ENCODE results near the gene GRIK4.

GRIK4 gene

DNA sequence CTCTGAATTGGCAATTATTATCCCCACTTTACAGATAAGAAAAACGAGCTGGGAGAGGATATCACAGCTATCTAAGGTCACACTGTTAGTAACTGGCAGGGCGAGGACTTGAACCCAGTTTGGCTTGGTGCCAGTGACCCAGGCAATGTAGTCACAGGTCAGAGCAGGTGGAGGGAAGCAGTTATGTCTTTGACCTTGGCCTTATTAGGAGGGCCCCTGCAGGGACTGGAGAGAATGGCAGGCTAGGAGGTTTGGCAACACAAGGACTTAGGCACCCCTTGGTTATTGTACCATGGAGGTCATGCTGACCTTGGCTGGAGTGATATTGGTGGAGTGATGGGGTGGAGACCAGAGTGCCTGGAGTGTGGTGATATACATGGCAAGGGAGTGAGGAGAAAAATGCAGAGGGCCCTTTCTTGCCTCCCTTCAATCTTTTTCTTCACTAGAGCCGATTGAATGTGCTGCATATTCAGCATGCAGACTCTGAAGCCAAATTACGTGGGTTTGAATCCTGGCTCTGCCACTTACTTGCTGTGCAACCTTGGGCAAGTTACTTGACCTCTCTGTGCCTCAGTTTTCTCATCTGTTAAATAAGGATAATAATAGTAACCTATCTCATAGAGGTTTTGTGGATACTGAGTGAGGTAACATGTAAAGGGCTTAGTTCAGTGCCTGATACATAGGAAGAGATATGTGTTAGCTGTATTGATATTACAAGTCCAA is 419.7 kb downstream of the GRIK4 start:
- DNase-seq: no peak

DNA sequence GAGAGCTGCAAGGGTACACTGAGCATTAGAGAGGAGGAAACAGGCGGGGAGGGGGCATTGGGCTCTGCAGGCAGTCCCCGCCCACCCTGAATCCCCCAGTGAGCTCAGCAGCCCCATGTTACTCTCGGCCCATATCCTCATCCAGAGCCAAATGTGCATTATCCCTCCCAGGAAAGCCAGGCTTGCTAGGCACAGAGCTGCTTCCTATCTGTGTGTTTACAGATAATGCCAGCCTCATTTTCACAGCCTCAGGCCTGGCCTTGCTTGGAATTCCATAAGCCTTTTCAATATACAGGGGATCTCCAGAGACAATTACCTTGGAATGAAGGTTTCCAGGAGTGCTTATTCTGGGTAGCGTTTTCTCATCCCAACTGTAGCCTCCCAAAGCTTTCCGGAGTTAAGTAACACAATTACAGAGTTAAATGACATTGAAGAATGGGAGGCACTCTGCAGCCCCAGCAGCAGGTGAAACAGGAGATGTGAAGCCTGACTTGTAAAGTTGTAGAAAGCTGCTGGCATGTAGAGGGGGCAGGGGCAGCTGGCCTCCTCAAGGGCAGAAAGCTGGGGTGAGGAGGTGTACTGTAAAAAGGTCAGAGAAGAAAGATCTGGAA is 420.9 kb downstream of the GRIK4 start:
- DNase-seq: no peak

DNA sequence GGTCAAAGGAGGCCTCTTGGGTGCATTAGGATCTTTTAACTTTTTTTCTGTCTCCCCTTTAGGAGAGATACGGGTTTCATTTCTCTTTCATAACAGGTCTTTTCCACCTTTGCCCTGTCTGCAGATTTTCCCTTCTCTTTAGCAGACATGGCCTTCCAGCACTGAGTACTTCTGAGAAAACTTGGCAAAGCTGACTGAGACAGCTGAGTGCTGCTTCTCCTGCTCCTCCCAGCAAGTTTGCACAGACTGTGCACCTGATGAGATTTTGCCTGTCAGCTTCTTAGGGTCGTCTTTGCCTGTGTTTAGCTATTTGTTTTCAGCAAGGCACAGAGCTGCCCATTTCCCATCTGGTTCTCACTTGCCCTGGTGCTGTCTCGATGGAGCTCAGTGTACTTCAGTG is 424.8 kb downstream of the GRIK4 start:
- no peak for DNase-seq

DNA sequence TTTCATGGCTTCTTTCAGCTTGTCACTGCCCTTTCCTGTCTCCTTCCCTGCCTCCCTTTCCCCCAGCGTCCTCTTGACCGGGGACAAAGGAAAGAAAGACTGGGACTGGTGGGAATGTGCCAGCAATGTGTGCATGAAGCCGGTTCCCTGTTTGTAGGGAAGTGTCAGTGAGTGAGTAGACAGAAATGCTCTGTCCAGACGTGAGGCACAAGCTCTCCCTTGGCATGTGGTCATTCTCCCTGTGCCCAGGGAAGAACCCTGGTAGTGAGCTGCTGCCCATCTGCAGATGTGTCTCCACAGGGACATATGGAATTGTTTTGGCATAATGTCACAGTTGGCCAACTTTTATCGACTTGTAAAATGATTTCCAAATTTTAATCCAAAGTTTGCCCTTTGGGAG is 426.0 kb downstream of the GRIK4 start:
- no peak for DNase-seq

DNA sequence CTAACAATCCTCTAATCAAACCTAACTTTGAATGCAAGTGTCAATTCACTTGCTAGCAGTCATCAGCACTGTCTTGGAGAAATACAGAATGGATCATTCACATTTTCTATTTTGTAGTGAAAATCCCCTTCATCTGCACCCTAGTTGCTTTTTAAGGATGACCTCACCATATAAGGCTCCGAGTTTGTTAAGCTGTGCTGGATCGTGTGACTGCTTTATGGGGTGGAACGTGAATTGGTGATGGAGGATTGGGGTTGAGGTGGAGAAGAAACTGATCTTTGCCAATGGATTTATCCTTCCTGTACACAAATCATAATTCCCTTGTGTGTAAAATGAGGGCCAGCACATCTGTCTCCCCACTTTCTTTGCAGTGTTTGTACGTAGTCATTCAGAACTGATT is 426.7 kb downstream of the GRIK4 start:
- DNase-seq: no peak

DNA sequence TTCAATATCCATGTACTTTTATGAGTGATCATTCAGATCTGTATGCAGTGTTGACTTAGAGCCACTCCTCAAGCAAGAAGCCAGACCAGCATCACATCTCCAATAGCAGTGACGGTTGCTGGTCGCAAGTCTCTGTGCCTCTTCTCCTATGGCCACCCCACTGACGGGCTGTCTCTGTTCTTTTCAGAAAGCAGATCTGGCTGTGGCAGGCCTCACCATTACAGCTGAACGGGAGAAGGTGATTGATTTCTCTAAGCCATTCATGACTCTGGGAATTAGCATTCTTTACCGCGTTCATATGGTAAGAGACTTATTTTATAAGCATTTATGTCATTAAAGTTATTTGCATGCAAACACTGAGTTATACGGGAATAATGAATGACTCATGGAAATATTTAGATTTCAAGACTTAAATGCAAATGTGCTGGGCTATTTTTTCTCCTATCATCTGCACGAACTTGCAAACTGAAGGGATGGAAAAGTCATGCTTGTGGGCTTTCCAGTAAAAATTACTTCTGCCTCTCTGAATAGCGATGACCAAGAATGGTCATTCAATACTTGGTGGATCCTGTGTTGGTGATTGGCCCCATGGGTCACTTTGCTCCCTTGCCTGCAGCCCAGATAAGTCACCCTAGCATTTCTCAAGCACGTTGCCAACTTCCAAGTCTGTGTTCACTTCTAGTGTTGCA is 428.8 kb downstream of the GRIK4 start:
- DNase-seq: no peak

DNA sequence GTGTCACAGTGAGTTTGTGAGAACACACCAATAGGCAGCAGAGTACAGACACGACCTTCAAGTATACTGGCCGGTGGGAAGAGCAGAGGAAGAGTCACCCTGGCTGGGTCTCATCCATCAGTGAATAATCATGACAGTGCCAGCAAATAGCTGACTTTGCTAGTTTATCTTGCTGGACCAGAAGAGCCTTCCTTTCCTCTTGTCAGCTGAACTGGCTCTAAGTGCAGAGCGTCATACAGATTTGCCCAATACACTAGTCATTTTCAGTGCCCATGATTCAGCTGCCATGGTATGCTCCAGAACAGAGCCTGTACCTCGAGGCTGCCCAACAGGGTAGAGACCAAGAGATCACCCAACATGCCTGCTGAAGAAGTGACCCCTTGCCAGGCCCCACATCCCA is 429.5 kb downstream of the GRIK4 start:
- no peak for DNase-seq

DNA sequence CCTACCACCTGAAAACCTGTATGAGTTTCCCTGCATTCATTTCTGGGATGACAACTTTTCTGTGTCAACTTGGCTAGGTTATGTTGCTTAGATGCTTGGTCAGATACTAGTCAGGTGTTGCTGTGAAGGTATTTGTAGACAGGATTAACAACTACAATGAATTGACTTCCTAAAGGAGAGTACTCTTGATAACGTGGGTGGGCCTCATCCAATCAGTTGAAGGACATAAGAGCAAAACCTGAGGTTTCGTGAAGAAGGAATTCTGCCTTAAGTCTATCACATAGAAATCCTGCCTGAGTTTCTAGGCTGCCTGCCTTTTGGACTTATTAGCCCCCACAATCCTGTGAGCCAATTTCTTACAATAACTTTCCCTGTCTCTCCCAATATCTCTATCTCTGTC is 431.2 kb downstream of the GRIK4 start:
- no peak for DNase-seq

DNA sequence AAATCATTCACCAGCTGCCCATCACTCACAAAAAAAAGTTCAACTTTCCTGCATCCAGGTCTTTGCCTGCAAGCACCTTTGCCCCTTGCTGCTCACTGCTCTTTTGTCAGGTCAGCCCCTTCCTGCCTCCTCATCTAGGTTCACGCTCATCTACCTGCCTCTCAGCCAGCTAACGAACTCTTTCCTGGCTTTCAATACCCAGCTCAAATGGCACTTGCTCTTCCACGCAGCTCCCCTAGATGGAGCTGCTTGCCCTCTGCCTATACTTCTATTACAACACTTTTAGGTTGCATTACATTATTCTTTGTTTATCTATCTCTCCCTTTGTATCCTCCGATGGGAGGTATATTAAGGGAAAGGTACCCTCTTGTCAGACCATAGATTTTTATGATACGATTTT is 433.5 kb downstream of the GRIK4 start:
- no peak for DNase-seq

DNA sequence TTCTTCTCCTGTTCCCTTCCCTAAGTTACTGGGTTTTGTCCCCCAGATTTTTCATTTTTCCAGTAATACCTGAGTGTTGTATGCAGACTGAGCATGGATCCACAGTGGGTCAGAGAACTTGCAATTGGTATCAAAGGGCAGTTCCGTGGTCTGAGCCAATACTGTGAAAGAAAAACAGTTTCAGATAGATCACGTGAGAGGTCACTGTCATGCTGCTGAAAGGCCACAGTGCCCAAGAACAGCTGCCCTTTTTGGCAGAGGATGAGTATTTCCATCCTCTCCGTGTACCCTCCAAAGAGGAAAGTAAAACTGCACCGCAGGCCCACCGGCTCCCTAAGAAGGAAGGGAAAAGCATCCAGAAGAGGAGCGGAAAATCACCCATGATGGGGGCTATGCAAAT is 439.3 kb downstream of the GRIK4 start:
- DNase-seq: no peak

DNA sequence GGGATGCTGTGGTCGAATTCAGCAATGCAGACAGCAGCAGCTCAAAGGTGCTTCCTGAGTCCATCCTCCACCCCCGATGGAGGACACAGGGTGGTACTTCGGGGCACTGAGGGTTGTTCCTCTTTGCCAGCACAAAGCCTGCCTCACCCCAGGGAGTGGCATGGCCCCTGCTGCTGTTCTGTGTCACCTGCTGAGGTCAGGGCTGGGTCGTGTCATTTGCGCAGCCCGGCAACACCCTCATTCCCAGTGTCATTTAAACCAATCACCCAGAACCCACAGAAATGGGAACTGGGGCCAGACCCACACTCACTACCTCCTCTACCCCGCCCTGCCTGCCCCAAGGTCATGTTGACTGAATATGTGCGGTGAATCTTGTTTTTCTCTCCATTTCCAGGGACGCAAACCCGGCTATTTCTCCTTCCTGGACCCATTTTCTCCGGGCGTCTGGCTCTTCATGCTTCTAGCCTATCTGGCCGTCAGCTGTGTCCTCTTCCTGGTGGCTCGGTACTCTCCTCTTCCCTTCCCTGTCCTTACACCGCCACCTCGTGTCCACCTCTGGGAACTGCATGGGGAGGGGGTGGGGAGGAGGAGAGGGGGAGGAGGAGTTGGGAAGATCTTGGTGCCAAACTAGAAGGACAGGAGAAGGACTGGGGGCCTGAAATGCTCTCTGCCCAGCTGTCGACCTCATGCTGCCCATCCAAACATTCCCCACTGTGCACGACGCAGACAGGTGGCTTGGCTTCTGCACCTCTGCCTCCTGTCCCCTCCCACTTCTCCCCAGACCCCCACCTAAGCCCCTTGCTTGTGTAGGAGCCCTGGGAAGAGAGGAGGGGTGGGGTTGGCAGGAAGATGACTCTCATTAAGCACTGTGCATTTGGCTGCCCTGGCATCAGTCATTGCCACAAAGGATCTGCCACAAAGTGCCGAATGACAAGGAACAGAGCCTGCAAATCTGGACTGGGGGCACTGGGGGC is 441.2 kb downstream of the GRIK4 start:
- peak; percentile 17 to 52 for DNase-seq

DNA sequence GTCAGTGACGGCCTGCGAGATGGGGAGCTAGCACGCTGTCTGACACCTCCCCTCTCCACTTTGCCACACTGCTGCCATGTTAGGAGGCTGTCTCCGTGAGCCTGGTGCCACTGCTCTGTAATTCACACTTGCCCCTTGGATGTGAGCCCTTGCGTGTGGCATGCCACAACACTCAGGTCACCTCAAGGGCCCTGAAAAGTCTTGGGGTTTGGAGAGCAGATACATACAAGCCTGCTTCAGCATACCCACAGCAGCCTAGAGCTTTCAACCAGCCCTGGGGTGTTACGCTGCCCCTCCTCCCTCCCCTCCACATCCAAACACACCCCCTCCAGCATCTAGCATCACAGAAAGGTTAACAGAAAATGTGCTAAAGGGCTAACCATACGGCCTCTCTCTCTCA is 442.8 kb downstream of the GRIK4 start:
- DNase-seq: no peak

DNA sequence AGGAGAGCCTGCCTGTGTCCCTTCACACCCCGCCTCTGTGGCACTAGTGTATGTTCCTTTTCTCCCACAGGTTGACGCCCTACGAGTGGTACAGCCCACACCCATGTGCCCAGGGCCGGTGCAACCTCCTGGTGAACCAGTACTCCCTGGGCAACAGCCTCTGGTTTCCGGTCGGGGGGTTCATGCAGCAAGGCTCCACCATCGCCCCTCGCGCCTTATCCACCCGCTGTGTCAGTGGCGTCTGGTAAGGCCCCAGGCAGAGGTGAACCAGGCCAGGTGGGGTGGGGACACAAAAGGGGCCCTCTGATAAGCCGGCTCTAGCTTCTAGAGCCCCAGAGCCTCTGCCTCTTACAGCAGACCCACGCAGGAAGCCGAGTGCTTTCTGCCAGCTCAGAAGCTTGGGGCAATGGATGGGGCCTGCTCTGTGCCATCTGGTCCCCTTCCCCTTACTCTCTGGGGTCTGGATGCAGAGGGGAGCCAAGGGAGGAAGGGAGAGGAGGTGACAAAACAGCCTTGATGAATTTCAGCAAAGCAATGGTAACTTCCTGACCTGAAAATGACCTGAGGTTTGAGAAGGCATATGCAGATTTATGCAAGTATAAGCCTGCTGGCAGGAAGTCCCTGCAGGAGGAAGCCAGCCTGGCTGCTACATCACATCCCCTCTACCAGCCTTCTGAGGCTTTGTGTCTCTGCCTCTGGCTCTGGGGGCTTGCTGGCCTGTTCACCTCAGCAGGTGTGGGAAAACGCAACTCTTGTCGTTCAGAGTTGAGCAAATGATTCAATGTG is 445.4 kb downstream of the GRIK4 start:
- DNase-seq: no peak

DNA sequence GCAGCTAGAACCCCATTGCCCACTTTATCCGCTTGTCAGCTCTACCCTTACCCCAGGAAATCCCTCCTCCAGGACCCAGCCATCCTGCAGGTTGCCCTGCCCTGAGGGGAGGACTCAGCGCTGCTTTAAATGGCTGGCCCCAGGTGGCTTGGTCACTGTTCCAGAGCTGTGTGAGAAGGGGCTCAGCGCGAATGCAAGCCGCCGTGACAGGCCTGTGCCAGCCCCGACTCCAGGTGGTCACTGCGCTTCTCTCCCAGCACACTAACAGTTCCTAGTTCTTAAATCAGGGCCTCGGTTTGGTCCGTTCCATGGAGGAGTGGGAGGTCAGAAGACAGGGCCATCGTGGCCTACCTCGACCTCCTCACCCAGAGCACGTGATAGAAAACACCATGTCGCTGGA is 446.6 kb downstream of the GRIK4 start:
- DNase-seq: no peak

DNA sequence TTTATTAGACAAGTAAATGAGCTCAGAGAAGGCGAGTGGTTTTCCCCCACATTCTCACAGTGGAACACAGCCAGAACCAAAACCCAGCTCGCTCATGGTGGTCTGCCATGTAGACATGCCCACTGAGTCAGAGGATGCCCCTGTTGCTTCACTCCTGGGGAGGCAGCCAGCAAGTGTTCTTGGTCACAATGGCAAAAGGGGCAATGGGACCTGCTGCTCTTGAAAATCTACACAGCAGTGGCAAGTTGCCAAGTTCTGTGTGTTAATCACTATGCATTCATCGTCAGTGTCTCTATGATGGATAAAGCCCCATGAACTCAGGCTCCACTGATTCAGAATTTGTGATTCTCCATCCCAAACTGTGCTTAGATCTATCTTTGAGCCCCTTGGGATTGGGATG is 447.6 kb downstream of the GRIK4 start:
- no peak for DNase-seq

DNA sequence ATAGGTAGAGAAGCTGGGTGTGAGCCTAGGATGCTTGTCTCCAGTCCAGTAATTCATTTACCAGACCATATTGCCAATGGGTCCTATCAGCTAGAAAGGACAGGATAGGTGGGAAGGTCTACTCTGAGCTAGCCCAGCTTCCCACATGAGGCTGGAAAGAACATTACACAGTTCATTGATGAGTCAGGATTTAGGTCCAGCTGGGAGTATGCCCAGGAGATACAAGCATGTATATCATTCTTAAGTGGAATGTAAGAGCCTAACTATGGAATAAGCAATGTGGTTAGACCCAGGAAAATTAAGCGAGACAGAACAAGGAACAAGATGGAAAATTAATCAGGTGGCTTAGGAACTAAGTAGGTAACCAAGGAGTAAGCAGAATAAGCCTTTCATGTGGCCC is 453.3 kb downstream of the GRIK4 start:
- DNase-seq: no peak

DNA sequence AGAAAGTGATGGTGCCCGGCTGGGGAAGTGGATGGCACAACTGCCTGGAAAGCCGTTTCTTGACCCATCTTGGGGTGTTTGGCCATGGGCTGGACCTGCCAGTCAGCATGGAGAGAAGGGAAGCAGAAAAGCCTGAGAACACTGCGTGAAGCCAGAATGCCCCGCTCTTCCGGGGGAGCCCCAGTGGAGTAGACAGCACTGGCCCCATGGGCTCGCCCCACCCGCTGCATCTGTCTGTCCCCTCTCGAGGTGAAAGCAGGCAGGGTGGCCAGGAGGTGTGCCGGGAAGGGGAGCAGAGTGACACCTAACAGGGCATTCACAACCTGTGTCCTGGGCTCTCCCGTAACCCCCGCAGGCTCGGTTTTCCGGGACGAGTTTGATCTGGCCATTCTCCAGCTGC is 455.3 kb downstream of the GRIK4 start:
- DNase-seq: no peak

DNA sequence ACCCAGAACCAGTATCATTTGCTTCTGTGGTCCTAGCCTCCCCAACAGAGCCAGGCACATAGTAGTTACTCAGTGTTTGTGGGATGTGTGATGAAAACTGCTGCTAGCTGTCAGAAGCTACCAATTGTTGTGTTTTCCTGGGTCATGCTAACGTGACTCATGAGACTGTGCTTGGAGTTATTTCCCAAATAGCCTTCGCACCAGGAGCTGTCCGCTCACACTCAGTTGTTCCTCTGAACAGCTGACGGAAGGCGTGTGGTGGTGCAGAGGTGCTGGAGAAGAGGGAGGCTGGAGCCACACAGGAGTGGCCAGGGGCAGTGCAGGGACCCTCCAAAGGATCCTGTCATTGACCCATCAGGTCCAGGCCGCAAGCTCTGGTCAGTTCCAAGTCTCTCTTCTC is 458.4 kb downstream of the GRIK4 start:
- no peak for DNase-seq

DNA sequence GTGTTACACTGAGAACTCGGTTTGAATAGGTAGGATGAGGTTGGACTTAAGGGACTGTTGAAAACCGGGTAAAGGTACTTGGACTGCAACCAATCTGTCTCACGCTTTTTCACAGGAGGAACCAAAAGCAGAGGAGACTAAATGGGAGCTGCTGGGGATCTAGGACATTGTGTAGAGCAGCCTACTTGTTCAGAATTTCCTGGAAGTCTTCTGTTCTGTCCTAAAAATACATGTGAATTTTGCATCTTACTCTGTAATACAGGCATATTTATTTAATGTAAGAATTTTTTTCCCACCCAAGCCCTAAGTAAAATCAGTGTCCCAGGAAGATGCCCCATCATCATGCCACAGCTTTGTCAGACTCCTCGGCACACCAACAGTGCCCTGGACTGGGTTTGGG is 460.3 kb downstream of the GRIK4 start:
- no peak for DNase-seq

DNA sequence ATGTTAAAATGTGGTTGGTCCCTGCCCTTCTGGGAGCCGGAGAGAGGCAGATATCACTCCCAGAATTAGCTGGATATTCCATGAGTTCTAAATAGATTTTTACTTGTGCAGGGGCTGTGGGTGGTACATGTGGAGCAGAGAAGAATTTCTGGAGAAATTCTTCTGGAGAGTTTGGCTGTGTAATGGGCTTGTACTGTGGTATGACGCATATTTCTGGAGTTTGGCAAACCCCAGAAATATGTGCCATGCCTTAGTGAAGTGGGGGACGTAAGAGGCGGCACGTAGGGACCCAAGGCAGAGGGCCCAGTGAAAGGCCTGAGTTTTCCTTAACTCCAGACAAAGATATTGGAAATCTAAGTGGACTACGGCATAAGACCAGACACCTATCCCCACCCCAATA is 461.1 kb downstream of the GRIK4 start:
- no peak for DNase-seq

DNA sequence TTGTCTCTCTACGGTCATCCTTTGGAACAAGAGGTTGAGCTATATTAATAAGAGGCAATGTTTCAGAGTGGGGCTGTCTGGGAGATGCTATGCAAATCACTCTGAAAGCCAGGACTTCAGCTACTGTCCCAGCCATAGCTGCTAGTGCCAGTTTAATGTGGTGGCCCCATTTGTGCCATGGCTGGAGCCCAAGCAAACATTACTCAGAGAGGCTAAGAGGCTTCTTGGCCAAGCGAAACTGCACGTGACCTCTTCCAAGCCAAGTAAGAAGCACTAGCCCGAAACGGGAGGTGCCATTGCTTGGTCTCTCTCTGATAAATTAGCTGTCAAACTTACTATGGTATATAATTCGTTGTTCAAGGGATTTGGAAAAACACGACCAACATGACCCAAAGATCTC is 462.0 kb downstream of the GRIK4 start:
- no peak for DNase-seq

DNA sequence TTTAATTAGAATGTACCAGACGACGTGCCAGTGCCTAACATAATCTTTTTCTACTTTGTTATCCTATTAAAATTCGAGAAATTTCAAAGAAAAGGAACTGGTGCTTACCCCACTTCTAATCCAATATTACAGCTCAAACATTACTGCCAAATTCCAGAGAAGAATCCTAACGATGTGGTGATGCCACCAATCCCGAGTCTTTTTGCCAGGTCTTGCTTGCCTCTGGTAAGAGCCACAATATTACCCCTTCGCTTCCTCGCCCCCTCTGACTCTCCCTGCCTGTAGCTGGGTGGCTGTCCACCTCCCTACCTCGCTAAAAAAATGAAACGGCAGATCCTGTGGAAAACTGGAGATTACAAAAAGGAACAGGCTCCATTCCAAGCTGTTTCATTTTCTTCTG is 462.9 kb downstream of the GRIK4 start:
- no peak for DNase-seq

DNA sequence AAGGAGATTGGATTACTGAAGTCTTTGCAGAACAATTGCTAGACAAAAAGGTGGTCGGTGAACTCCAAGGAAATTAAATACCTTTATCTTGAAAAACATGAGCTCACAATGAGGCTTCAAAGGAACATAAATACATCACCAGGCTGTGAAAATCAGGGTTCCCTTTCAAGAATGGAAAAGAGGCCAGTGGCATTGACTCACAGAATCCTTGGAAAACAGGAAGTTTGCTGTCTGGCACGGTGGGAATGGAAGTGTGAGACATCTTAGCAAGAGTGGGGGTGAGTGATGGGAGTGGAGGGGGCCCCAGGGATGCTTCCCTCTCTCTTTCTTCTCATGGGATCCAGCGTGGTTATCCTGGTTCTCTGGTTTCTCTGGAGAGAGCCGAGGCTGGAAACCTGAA is 463.4 kb downstream of the GRIK4 start:
- DNase-seq: no peak

Data from bone marrow (tissue), 2 donors.